ENCODE measurements around the gene SLC16A3. TPM values are rescaled to one million over a fixed set of nuclear protein-coding genes. Genes with fewer than 3 reads are reported as not detected.
A peak's percentile ranks its signal among the peaks of the same experiment; 100 is the strongest.
"Not testable (repeated sequence)": the region's sequence is repeated elsewhere in the genome, so short reads cannot be mapped to it uniquely, and the experiment has no call there.

The SLC16A3 gene
- total RNA-seq, 1 experiment from 2014 or later = 28.7 TPM

DNA sequence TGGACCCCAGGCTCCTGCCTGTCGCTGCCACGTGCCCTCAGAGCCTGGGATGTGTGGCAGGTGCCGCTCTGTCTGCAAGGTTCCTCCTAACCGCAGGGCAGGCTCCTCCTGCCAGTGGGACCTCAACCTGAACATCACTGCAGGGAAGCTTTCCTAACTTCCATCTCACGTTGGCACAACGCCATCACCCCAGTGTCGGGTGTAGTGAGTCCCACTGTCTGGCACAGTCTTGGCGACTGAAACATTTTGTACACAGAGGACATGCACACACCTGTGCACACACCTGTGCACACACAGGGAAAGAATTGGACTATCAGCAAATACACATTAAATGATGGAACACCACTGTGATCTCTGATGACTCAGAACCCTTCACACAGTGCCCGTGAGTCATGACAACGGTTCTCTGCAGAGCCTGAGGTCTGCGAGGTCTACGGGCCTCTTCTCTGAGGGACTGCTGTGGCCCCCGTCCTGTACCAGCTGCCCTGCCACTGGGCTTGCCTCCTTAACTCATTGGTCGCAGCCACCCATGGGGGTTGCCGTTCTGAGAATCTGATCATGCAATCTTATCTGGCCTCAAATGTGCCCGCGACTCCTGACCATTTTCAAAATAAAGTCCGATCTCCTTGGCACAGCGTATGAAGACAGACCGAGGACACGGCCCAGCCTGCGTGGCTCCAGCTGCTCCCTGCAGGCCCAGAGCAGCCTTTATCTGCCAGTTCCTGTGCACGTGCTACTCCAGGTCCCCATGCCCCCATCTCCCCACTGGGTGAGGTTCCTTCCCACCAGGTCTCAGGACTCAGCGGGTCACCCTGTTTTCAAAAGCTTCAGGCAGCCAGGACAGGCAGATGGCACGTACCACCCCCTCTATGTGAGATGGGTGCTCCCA, 23.8 kb upstream of the SLC16A3 start:
- H3K9me3 Mint-ChIP-seq = no peaks in the 10 kb centered on the region
- peaks cover 10% of the 10 kb centered on the region for H3K4me1 Mint-ChIP-seq
- POLR2A ChIA-PET = no interaction called here
- no peaks in the 10 kb centered on the region for H3K36me3 Mint-ChIP-seq
- peaks cover 3% of the 10 kb centered on the region; the same call in 1 of the 2 replicates for H3K27me3 Mint-ChIP-seq (ENCODE audit: low read depth)
- ATAC-seq = no peak
- H3K27ac Mint-ChIP-seq = no peak overlapping the region
- no peak overlapping the region for H3K4me3 Mint-ChIP-seq
- TF ChIP-seq ESRRA (CRISPR knock-in tag; IDR thresholded peaks at IDR 0.05; ENCODE audit: borderline replicate concordance) = no peak
- no peak for TF ChIP-seq ZBTB21 (CRISPR knock-in tag; IDR thresholded peaks at IDR 0.05; ENCODE audit: borderline replicate concordance)
- no peak for TF ChIP-seq ZNF396 (CRISPR knock-in tag; IDR thresholded peaks at IDR 0.05; ENCODE audit: borderline replicate concordance)
- no peak for TF ChIP-seq SMAD3 (CRISPR knock-in tag; IDR thresholded peaks at IDR 0.05; ENCODE audit: borderline replicate concordance)
- TF ChIP-seq, protein P1, sequence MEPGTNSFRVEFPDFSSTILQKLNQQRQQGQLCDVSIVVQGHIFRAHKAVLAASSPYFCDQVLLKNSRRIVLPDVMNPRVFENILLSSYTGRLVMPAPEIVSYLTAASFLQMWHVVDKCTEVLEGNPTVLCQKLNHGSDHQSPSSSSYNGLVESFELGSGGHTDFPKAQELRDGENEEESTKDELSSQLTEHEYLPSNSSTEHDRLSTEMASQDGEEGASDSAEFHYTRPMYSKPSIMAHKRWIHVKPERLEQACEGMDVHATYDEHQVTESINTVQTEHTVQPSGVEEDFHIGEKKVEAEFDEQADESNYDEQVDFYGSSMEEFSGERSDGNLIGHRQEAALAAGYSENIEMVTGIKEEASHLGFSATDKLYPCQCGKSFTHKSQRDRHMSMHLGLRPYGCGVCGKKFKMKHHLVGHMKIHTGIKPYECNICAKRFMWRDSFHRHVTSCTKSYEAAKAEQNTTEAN (CRISPR knock-in tag; IDR thresholded peaks at IDR 0.05) = no peak
- TF ChIP-seq, protein P2, sequence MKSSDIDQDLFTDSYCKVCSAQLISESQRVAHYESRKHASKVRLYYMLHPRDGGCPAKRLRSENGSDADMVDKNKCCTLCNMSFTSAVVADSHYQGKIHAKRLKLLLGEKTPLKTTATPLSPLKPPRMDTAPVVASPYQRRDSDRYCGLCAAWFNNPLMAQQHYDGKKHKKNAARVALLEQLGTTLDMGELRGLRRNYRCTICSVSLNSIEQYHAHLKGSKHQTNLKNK (CRISPR knock-in tag; IDR thresholded peaks at IDR 0.05) = no peak
- no peak for TF ChIP-seq SOX15 (CRISPR knock-in tag; IDR thresholded peaks at IDR 0.05)
- TF ChIP-seq ZNF317 (CRISPR knock-in tag; IDR thresholded peaks at IDR 0.05; ENCODE audit: borderline replicate concordance, low read depth) = no peak
- no peak for TF ChIP-seq IRF2 (CRISPR knock-in tag; IDR thresholded peaks at IDR 0.05; ENCODE audit: borderline replicate concordance, low read depth)
- no peak for TF ChIP-seq FOXK1 (CRISPR knock-in tag; IDR thresholded peaks at IDR 0.05)
- TF ChIP-seq FOXJ3 (CRISPR knock-in tag; IDR thresholded peaks at IDR 0.05; ENCODE audit: borderline replicate concordance) = no peak
- TF ChIP-seq, protein P3, sequence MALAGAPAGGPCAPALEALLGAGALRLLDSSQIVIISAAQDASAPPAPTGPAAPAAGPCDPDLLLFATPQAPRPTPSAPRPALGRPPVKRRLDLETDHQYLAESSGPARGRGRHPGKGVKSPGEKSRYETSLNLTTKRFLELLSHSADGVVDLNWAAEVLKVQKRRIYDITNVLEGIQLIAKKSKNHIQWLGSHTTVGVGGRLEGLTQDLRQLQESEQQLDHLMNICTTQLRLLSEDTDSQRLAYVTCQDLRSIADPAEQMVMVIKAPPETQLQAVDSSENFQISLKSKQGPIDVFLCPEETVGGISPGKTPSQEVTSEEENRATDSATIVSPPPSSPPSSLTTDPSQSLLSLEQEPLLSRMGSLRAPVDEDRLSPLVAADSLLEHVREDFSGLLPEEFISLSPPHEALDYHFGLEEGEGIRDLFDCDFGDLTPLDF (CRISPR knock-in tag; IDR thresholded peaks at IDR 0.05) = no peak
- no peak for TF ChIP-seq FOXP1 (CRISPR knock-in tag; IDR thresholded peaks at IDR 0.05; ENCODE audit: borderline replicate concordance)
- TF ChIP-seq, protein P4, sequence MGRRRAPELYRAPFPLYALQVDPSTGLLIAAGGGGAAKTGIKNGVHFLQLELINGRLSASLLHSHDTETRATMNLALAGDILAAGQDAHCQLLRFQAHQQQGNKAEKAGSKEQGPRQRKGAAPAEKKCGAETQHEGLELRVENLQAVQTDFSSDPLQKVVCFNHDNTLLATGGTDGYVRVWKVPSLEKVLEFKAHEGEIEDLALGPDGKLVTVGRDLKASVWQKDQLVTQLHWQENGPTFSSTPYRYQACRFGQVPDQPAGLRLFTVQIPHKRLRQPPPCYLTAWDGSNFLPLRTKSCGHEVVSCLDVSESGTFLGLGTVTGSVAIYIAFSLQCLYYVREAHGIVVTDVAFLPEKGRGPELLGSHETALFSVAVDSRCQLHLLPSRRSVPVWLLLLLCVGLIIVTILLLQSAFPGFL (CRISPR knock-in tag; IDR thresholded peaks at IDR 0.05; ENCODE audit: borderline replicate concordance) = no peak
- TF ChIP-seq TP53 (CRISPR knock-in tag; IDR thresholded peaks at IDR 0.05) = no peak
- TF ChIP-seq MXD4 (CRISPR knock-in tag; IDR thresholded peaks at IDR 0.05; ENCODE audit: borderline replicate concordance) = no peak
- CTCF ChIA-PET = interaction anchor here (0.6 to 1.2 kb wide), 10 partner anchors 16 to 349 kb away, joined by 3 to 11 read pairs (median 4); no protein-coding TSS in a partner anchor
- no peak for DNase-seq (ENCODE audit: low spot score)

DNA sequence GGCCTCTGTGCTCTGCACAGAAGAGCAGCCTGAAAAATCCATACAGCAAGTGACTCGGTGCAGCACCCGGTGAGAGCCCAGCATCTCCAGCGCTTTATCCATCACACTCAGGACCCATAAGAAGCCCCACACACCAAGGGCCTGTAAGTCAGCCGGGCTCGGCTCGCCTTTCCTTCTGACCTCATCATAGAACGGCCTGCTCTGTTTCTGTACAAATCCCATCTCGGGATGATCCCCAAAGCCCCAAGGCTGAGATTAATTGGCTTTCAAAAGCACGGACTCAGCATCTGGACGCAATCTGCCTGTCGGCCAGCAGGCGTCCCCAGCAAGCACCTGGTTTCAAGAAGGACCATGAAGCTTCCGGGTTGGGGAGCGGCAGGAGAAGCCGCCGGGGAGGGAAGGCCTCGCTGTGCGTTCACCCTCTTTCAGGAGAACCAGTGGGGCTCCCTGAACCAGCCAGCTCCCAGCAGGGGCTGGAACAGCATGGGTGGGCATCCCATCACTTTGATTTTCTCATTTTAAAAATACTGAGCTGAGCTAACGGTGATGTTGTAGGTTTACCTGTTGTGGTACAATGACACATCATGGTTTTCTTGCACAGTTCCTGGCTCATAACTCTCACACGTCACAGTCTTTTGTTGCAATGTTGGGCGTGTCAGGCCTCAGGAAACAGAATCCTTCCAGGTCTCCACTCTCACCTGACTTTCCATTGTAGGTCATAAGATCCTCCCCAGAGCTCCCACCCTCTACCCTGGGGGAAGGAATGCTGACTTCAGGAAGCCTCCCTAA, 22.9 kb upstream of the SLC16A3 start:
- DNase-seq (ENCODE audit: low spot score) (peak; percentile 78), ATAC-seq (peak; percentile 91)
- Mint-ChIP-seq H3K36me3 (no peaks in the 10 kb centered on the region), H3K27ac (no peak overlapping the region), H3K4me1 (peaks cover 10% of the 10 kb centered on the region), H3K9me3 (no peaks in the 10 kb centered on the region), H3K4me3 (no peak overlapping the region), H3K27me3 (ENCODE audit: low read depth) (peaks cover 3% of the 10 kb centered on the region; the same call in 1 of the 2 replicates)
- TF ChIP-seq ZNF423 (CRISPR knock-in tag; IDR thresholded peaks at IDR 0.05) (peak; percentile 35; the same call in 1 of the 2 replicates), MYBL2 (CRISPR knock-in tag; IDR thresholded peaks at IDR 0.05) (no peak), FOXJ3 (CRISPR knock-in tag; IDR thresholded peaks at IDR 0.05; ENCODE audit: borderline replicate concordance) (no peak), GABPB1 (CRISPR knock-in tag; IDR thresholded peaks at IDR 0.05) (peak; percentile 49; the same call in 1 of the 2 replicates)
- TF ChIP-seq, protein P5, sequence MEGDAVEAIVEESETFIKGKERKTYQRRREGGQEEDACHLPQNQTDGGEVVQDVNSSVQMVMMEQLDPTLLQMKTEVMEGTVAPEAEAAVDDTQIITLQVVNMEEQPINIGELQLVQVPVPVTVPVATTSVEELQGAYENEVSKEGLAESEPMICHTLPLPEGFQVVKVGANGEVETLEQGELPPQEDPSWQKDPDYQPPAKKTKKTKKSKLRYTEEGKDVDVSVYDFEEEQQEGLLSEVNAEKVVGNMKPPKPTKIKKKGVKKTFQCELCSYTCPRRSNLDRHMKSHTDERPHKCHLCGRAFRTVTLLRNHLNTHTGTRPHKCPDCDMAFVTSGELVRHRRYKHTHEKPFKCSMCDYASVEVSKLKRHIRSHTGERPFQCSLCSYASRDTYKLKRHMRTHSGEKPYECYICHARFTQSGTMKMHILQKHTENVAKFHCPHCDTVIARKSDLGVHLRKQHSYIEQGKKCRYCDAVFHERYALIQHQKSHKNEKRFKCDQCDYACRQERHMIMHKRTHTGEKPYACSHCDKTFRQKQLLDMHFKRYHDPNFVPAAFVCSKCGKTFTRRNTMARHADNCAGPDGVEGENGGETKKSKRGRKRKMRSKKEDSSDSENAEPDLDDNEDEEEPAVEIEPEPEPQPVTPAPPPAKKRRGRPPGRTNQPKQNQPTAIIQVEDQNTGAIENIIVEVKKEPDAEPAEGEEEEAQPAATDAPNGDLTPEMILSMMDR (IDR thresholded peaks at IDR 0.05) = peak; percentile 70
- ChIA-PET CTCF (interaction anchor here (0.6 to 1.2 kb wide), 26 partner anchors 8 to 348 kb away, joined by 3 to 11 read pairs (median 4); partner anchors contain the start of genes CENPX, DCXR and LRRC45), POLR2A (no interaction called here)

DNA sequence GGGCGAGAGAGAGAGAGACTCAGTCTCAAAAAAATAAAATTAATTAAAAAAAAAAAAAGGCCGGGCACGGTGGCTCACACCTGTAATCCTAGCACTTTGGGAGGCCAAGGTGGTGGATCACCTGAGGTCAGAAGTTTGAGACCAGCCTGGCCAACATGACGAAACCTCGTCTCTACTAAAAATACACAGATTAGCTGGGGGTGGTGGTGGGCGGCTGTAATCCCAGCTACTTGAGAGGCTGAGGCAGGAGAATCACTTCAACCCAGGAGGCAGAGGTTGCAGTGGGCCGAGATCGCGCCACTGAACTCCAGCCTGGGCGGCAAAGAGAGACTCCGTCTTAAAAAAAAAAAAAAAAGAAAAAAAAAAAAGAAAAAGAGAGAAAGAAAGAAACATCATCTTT, 18.2 kb upstream of the SLC16A3 start:
- DNase-seq (ENCODE audit: low spot score); H3K9me3 Mint-ChIP-seq; ATAC-seq; H3K4me3 Mint-ChIP-seq; H3K27ac Mint-ChIP-seq; H3K36me3 Mint-ChIP-seq; CTCF ChIA-PET: not testable (repeated sequence)
- POLR2A ChIA-PET = interaction anchor here (0.7 kb wide), 1 partner anchor 57 kb away, joined by 4 read pairs; no protein-coding TSS in a partner anchor
- Mint-ChIP-seq H3K4me1 (peaks cover 11% of the 10 kb centered on the region), H3K27me3 (ENCODE audit: low read depth) (peaks cover 24% of the 10 kb centered on the region)

All from WTC11 (cell line).